AG04450 (cell line): ENCODE results near the gene BCL2L12. TPM values are rescaled to one million over a fixed set of nuclear protein-coding genes. Genes with fewer than 3 reads are reported as not detected.
A peak's percentile ranks its signal among the peaks of the same experiment; 100 is the strongest.

ENCODE experiments used
- CTCF ChIA-PET: fragments of 300-600, 350-600 bp; formaldehyde crosslinking; extraction: SDS; loops from one replicate; lab custom pipeline; 2022; ENCODE audit warnings: antibody characterized with exemption, inconsistent platforms; lab: Charles Lee
- POLR2A ChIA-PET: fragments of 350-600 bp; formaldehyde crosslinking; extraction: SDS; loops from one replicate; lab custom pipeline; 2021; ENCODE audit warnings: antibody characterized with exemption, inconsistent platforms; lab: Yijun Ruan, JAX
- DNase-seq: peaks from one replicate; pipeline ENCODE4 v3.0.0-alpha.2; 2011; ENCODE audit warnings: low read depth, low spot score
- H3K27ac ChIP-seq: one replicate; pipeline ENCODE4 v1.5.1; 2012; ENCODE audit warnings: low read depth, low read length, control low read depth
- H3K27me3 ChIP-seq: one replicate; pipeline ENCODE4 v1.6.0; 2012; ENCODE audit warnings: low read length; ENCODE audit not compliant: control insufficient read depth, insufficient read depth
- H3K4me3 ChIP-seq: 2 replicates; pipeline ENCODE4 v1.5.1; 2011; ENCODE audit warnings: mild to moderate bottlenecking, low read depth, low read length, control low read depth
- H3K9me3 ChIP-seq: 2 replicates; pipeline ENCODE4 v1.5.1; 2012; ENCODE audit warnings: low read length; ENCODE audit not compliant: control insufficient read depth, insufficient read depth
- polyA plus RNA-seq: library from polyadenylated mRNA; depleted of rRNA; stranded (reverse); fragments of >200 nt; gene quantifications from 2 replicates; pipeline ENCODE4 v1.2.3, GENCODE V29; 2011
- TF ChIP-seq, protein P1 (sequence below): IDR thresholded peaks from 2 replicates; pipeline ENCODE4 v1.5.1; 2011; ENCODE audit warnings: low read depth, low read length, control low read depth, inconsistent platforms

Gene BCL2L12
- polyA plus RNA-seq, 1 experiment: 8.8 TPM

DNA sequence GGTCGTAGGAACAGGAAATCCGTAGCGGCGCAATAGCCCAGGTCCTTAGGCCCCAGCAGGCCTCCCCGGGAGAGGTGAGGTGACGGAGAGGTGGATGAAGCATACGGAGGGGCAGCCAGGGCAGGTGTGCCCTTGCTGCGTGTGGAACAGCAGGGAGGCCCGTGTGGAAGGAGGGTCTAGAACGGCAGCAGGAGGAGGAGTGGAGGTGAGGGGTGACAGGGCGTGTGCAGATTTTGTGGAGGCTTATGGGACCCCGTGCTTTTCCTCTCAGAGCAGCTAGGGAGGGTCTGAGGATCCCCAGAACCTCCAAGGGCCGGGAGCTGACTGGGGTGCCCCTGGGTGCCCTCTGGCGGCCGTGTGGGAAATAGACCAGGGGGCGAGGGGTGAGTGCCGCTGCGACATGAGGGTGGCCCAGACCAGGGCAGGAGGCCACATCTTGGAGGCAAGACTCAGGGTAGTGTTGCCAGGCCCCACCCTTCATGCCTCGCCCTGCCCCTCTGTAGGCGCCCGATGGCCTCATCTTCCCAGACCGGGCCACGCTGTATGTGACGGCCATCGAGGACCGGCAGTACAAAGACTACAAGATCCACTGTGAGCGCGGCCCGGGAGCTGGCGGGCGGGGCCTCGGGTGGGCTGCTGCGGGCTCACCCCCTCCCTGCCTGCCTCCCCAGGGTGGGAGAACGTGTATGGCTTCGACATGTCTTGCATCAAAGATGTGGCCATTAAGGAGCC, 18.7 kb downstream of the BCL2L12 start:
- H3K9me3 ChIP-seq: no peaks in the 10 kb centered on the region
- no peak for DNase-seq
- H3K27me3 ChIP-seq: no peaks in the 10 kb centered on the region
- no peak overlapping the region for H3K27ac ChIP-seq
- no peak overlapping the region for H3K4me3 ChIP-seq
- CTCF ChIA-PET: interaction anchor here (0.6 to 1.3 kb wide), 3 partner anchors 8 to 125 kb away, joined by 3 to 9 read pairs (median 3); no protein-coding TSS in a partner anchor
- POLR2A ChIA-PET: interaction anchor here (0.8 kb wide), 1 partner anchor 94 kb away, joined by 7 read pairs; no protein-coding TSS in a partner anchor
- TF ChIP-seq, protein P1, sequence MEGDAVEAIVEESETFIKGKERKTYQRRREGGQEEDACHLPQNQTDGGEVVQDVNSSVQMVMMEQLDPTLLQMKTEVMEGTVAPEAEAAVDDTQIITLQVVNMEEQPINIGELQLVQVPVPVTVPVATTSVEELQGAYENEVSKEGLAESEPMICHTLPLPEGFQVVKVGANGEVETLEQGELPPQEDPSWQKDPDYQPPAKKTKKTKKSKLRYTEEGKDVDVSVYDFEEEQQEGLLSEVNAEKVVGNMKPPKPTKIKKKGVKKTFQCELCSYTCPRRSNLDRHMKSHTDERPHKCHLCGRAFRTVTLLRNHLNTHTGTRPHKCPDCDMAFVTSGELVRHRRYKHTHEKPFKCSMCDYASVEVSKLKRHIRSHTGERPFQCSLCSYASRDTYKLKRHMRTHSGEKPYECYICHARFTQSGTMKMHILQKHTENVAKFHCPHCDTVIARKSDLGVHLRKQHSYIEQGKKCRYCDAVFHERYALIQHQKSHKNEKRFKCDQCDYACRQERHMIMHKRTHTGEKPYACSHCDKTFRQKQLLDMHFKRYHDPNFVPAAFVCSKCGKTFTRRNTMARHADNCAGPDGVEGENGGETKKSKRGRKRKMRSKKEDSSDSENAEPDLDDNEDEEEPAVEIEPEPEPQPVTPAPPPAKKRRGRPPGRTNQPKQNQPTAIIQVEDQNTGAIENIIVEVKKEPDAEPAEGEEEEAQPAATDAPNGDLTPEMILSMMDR: peak; percentile 50

DNA sequence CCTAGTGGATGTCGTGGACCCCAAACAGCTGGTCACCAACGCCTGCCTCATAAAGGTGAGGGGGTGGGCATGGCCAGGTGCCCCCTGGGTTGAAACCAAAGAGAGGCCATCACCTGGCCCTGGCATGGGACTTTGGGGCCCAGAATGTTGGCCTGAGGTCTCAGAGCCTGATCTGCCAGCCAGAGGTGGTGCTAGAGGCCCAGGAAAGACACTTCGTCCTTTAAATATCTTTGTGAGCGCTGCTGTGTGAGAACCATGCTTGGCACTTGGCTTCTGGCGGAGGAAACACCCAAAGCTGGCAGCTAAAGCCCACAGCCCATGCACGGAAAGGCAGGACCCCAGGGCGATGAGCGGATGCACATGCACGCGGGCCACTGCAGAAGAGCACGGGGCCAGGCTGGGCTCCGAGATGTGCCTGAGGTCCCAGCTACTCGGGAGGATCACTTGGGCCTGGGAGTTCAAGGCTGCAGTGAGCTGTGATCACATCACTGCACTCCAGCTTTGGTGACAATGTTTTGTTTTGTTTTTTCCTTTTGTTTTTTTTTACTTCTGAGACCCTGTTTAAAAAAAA, 19.3 kb downstream of the BCL2L12 start:
- CTCF ChIA-PET: interaction anchor here (0.6 to 1.3 kb wide), 4 partner anchors 9 to 125 kb away, joined by 3 to 9 read pairs (median 3); no protein-coding TSS in a partner anchor
- H3K9me3 ChIP-seq: no peaks in the 10 kb centered on the region; the same call in 1 of the 2 replicates
- H3K27me3 ChIP-seq: no peaks in the 10 kb centered on the region
- no peak for DNase-seq
- H3K4me3 ChIP-seq: no peak overlapping the region
- TF ChIP-seq, protein P1: no peak
- H3K27ac ChIP-seq: no peak overlapping the region
- POLR2A ChIA-PET: interaction anchor here (0.7 kb wide), 1 partner anchor 116 kb away, joined by 3 read pairs; no protein-coding TSS in a partner anchor

DNA sequence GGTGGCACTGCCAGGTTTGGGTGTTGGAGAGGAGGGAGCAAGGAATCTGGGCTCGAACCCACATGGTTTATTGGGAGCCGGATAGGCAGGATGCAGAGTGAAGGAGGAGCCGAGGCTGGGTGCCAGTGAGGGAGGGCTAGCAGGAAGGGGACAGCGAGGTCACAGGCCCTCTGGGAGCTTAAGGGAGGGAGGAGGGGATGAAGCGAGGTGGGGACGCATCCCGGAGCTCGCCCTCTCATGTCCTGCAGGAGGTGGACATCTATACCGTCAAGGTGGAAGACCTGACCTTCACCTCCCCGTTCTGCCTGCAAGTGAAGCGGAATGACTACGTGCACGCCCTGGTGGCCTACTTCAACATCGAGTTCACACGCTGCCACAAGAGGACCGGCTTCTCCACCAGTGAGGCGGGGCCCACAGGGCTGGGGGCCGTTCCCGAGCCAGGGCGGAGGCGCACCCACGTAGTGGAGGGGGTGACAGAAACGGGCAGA, 20.2 kb downstream of the BCL2L12 start:
- CTCF ChIA-PET: interaction anchor here (0.9 to 1.3 kb wide), 2 partner anchors 13 to 124 kb away, joined by 3 read pairs; no protein-coding TSS in a partner anchor
- Histone ChIP-seq H3K4me3 (no peak overlapping the region), H3K9me3 (no peaks in the 10 kb centered on the region; the same call in 1 of the 2 replicates), H3K27me3 (no peaks in the 10 kb centered on the region), H3K27ac (no peak overlapping the region)
- TF ChIP-seq, protein P1: no peak
- no peak for DNase-seq
- POLR2A ChIA-PET: interaction anchor here (0.7 kb wide), 1 partner anchor 115 kb away, joined by 3 read pairs; no protein-coding TSS in a partner anchor

DNA sequence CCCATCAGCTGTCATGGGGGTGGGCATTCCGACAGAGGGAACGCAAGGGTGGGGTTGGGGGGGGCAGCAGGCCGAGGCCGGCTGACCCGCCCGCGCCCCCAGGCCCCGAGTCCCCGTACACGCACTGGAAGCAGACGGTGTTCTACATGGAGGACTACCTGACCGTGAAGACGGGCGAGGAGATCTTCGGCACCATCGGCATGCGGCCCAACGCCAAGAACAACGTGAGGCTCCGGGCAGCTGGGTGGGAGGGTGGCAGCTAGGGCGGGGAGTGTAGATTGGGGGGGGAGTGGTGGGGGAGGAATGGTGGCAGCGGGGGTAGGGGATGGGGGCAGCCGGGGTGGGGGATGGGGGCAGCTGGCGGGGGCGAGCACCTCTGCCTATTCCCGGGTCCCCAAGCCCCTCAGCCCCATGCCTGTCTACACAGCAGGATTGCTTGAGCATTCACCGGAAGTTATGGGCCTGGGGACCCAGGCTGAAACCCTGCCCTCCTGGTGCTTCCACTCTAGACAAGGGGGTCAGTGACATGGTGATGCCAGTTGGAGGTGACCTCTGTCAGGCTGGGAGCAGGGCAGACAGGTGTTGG, 20.9 kb downstream of the BCL2L12 start:
- no peak for DNase-seq
- Histone ChIP-seq H3K27me3 (no peaks in the 10 kb centered on the region), H3K4me3 (no peak overlapping the region), H3K27ac (no peak overlapping the region), H3K9me3 (no peaks in the 10 kb centered on the region; the same call in 1 of the 2 replicates)
- POLR2A ChIA-PET: no interaction called here
- CTCF ChIA-PET: no interaction called here
- TF ChIP-seq, protein P1: no peak
